Central memory CD4-positive, alpha-beta T cell (primary cell): ENCODE measurements around the gene BPIFB4.
"Not testable (repeated sequence)": the region's sequence is repeated elsewhere in the genome, so short reads cannot be mapped to it uniquely, and the experiment has no call there.

Source experiments
- DNase-seq: peaks from one replicate; pipeline ENCODE4 v3.0.0; 2022

The BPIFB4 gene

GRCh38 chr20:33122297-33122696 lies 42.9 kb downstream of the BPIFB4 start:
- DNase-seq: not testable (repeated sequence)

GRCh38 chr20:33124261-33124660 lies 44.8 kb downstream of the BPIFB4 start:
- DNase-seq: no peak

- no peak for DNase-seq
These were observed 45.6 kb downstream of the BPIFB4 start for GRCh38 chr20:33124994-33125393.

GRCh38 chr20:33125983-33126382 lies 46.5 kb downstream of the BPIFB4 start:
- no peak for DNase-seq

- DNase-seq: no peak
These were observed 48.1 kb downstream of the BPIFB4 start for GRCh38 chr20:33127422-33128097.

GRCh38 chr20:33130568-33131061 lies 51.2 kb downstream of the BPIFB4 start:
- DNase-seq: no peak

GRCh38 chr20:33131949-33132473 lies 52.6 kb downstream of the BPIFB4 start:
- DNase-seq: no peak

- no peak for DNase-seq
These were observed 53.3 kb downstream of the BPIFB4 start for GRCh38 chr20:33132513-33133372.

- DNase-seq: no peak
These were observed 54.0 kb downstream of the BPIFB4 start for GRCh38 chr20:33133373-33133941.

GRCh38 chr20:33137195-33137594 lies 57.8 kb downstream of the BPIFB4 start:
- DNase-seq: no peak

- no peak for DNase-seq
These were observed 60.0 kb downstream of the BPIFB4 start for GRCh38 chr20:33139467-33139866.

GRCh38 chr20:33145521-33145920 lies 66.1 kb downstream of the BPIFB4 start:
- no peak for DNase-seq

- DNase-seq: no peak
These were observed 67.9 kb downstream of the BPIFB4 start for GRCh38 chr20:33147299-33147698.

GRCh38 chr20:33148040-33148439 lies 68.6 kb downstream of the BPIFB4 start:
- DNase-seq: no peak

- no peak for DNase-seq
These were observed 74.8 kb downstream of the BPIFB4 start for GRCh38 chr20:33154252-33154651.

GRCh38 chr20:33158637-33159385 lies 79.4 kb downstream of the BPIFB4 start:
- DNase-seq: no peak

GRCh38 chr20:33159713-33160112 lies 80.3 kb downstream of the BPIFB4 start:
- DNase-seq: no peak

- DNase-seq: no peak
These were observed 81.2 kb downstream of the BPIFB4 start for GRCh38 chr20:33160681-33161080.
